ENCODE results near the gene KIF1C.
"Not testable (repeated sequence)": the region's sequence is repeated elsewhere in the genome, so short reads cannot be mapped to it uniquely, and the experiment has no call there.

Gene KIF1C

GRCh38 chr17:5002121-5002788, 4.5 kb downstream of the KIF1C start:
- DNase-seq (ENCODE audit: low read depth): no peak

- DNase-seq (ENCODE audit: low read depth): no peak
Observed at GRCh38 chr17:5003214-5003867, 5.6 kb downstream of the KIF1C start.

- no peak for DNase-seq (ENCODE audit: low read depth)
Observed at GRCh38 chr17:5011928-5012327, 14.2 kb downstream of the KIF1C start.

- no peak for DNase-seq (ENCODE audit: low read depth)
Observed at GRCh38 chr17:5014357-5014756, 16.6 kb downstream of the KIF1C start.

- DNase-seq (ENCODE audit: low read depth): no peak
Observed at GRCh38 chr17:5019475-5019956, 21.8 kb downstream of the KIF1C start.

- DNase-seq (ENCODE audit: low read depth): no peak
Observed at GRCh38 chr17:5020502-5021023, 22.8 kb downstream of the KIF1C start.

GRCh38 chr17:5022171-5022711, 24.5 kb downstream of the KIF1C start:
- DNase-seq (ENCODE audit: low read depth): no peak

GRCh38 chr17:5023588-5024147, 25.9 kb downstream of the KIF1C start:
- no peak for DNase-seq (ENCODE audit: low read depth)

- DNase-seq (ENCODE audit: low read depth): no peak
Observed at GRCh38 chr17:5024604-5025003, 26.9 kb downstream of the KIF1C start.

- no peak for DNase-seq (ENCODE audit: low read depth)
Observed at GRCh38 chr17:5027299-5027698, 29.5 kb downstream of the KIF1C start.

- no peak for DNase-seq (ENCODE audit: low read depth)
Observed at GRCh38 chr17:5027916-5028315, 30.2 kb downstream of the KIF1C start.

- not testable (repeated sequence) for DNase-seq (ENCODE audit: low read depth)
Observed at GRCh38 chr17:5030168-5030567, 32.4 kb downstream of the KIF1C start.

GRCh38 chr17:5031365-5032082, 33.8 kb downstream of the KIF1C start:
- DNase-seq (ENCODE audit: low read depth): peak; percentile 29

- no peak for DNase-seq (ENCODE audit: low read depth)
Observed at GRCh38 chr17:5032865-5033264, 35.1 kb downstream of the KIF1C start.

GRCh38 chr17:5033352-5034015, 35.7 kb downstream of the KIF1C start:
- DNase-seq (ENCODE audit: low read depth): no peak

- no peak for DNase-seq (ENCODE audit: low read depth)
Observed at GRCh38 chr17:5034063-5034462, 36.3 kb downstream of the KIF1C start.

- DNase-seq (ENCODE audit: low read depth): no peak
Observed at GRCh38 chr17:5034651-5035050, 36.9 kb downstream of the KIF1C start.

GRCh38 chr17:5035315-5035714, 37.6 kb downstream of the KIF1C start, which contains the start of gene SLC52A1:
Gene SLC52A1, minus strand, starts transcription at chr17:5035426. Its CDS starts 820 bp downstream, at chr17:5034606.
- DNase-seq (ENCODE audit: low read depth): no peak

- no peak for DNase-seq (ENCODE audit: low read depth)
Observed at GRCh38 chr17:5042157-5043022, 44.6 kb downstream of the KIF1C start.

- no peak for DNase-seq (ENCODE audit: low read depth)
Observed at GRCh38 chr17:5043524-5043923, 45.8 kb downstream of the KIF1C start.

GRCh38 chr17:5044630-5045029, 46.9 kb downstream of the KIF1C start:
- DNase-seq (ENCODE audit: low read depth): no peak

All from GM04503 (cell line).